ENCODE results near the gene CNGA3.

CNGA3 gene

GRCh38 chr2:98441706-98442450 lies 95.6 kb downstream of the CNGA3 start:
- no peak for DNase-seq (ENCODE audit: low read depth in 2 of 2)

GRCh38 chr2:98442488-98442887 lies 96.2 kb downstream of the CNGA3 start:
- DNase-seq (ENCODE audit: low read depth in 2 of 2): no peak

- peak; percentile 56 to 58 for DNase-seq (ENCODE audit: low read depth in 2 of 2)
Measured at GRCh38 chr2:98444436-98445176, 98.3 kb downstream of the CNGA3 start, which contains the start of gene INPP4A. INPP4A (plus strand) TSS chr2:98444858; CDS start chr2:98520049, 75,191 bp downstream.

- no peak for DNase-seq (ENCODE audit: low read depth in 2 of 2)
Measured at GRCh38 chr2:98445177-98445682, 99.0 kb downstream of the CNGA3 start.

- DNase-seq (ENCODE audit: low read depth in 2 of 2): no peak
Measured at GRCh38 chr2:98445683-98446581, 99.7 kb downstream of the CNGA3 start.

GRCh38 chr2:98446850-98447249 lies 100.6 kb downstream of the CNGA3 start:
- no peak for DNase-seq (ENCODE audit: low read depth in 2 of 2)
